ENCODE measurements around the gene ODR4.

DNA sequence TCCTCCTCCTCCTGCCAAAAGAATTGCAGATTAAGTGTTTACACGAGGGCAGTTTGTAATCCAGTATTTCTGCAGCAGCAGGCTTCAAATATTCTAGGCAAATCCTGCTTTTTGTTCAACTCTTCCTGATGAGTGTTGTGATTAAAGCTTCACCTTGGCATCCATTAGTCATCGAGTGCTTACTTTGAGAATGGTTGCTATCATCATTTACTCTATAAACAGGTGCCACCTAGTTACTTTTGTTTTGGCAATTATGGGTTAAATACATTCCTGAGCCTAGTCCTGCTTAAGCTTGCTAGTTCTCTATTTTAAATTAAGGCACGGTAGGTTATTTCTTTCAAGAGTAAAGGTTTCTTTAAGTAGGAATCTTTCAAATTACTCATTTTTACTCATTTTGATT is 64.9 kb downstream of the ODR4 start:
- TF ChIP-seq POLR2A (IDR thresholded peaks at IDR 0.05) (no peak), POLR2AphosphoS5 (IDR thresholded peaks at IDR 0.05) (no peak), EP300 (IDR thresholded peaks at IDR 0.05) (no peak)
- TF ChIP-seq, protein P1, sequence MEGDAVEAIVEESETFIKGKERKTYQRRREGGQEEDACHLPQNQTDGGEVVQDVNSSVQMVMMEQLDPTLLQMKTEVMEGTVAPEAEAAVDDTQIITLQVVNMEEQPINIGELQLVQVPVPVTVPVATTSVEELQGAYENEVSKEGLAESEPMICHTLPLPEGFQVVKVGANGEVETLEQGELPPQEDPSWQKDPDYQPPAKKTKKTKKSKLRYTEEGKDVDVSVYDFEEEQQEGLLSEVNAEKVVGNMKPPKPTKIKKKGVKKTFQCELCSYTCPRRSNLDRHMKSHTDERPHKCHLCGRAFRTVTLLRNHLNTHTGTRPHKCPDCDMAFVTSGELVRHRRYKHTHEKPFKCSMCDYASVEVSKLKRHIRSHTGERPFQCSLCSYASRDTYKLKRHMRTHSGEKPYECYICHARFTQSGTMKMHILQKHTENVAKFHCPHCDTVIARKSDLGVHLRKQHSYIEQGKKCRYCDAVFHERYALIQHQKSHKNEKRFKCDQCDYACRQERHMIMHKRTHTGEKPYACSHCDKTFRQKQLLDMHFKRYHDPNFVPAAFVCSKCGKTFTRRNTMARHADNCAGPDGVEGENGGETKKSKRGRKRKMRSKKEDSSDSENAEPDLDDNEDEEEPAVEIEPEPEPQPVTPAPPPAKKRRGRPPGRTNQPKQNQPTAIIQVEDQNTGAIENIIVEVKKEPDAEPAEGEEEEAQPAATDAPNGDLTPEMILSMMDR (IDR thresholded peaks at IDR 0.05) = no peak

Measured in gastroesophageal sphincter (tissue), 3 donors.